Measurements from ENCODE around the gene NPAS2.

- no peak for TF ChIP-seq POLR2A (IDR thresholded peaks at IDR 0.05)
- TF ChIP-seq CTCF (IDR thresholded peaks at IDR 0.05): no peak
- no peak for TF ChIP-seq EP300 (IDR thresholded peaks at IDR 0.05)
These were observed 69.3 kb downstream of the NPAS2 start for GRCh38 chr2:100889286-100889685.

Measured in upper lobe of left lung (tissue), 4 donors.